CD4-positive, CD25-positive, alpha-beta regulatory T cell (primary cell): Measurements from ENCODE around the gene CACNA1H. TPM values are rescaled to one million over a fixed set of nuclear protein-coding genes. Genes with fewer than 3 reads are reported as not detected.
"Not testable (repeated sequence)": the region's sequence is repeated elsewhere in the genome, so short reads cannot be mapped to it uniquely, and the experiment has no call there.

Source experiments
- ATAC-seq, 2 donors: fragments of 150-1000 bp; cut with Tn5 transposase; one replicate each; pipeline ENCODE4 v1.10.0; 2021; ENCODE audit warnings: low read depth in 2 of 2, moderate number of reproducible peaks in 2 of 2, moderate library complexity in 1 of 2
- DNase-seq, 3 donors: peaks; one replicate each; pipeline versions ENCODE4 v3.0.0 to v3.0.0-alpha.2; 2012 to 2022; ENCODE audit warnings: mixed read lengths in 1 of 3
- H3K27ac ChIP-seq: one replicate; pipeline ENCODE4 v1.7.0; 2013; ENCODE audit warnings: mild to moderate bottlenecking, low read length; ENCODE audit not compliant: insufficient read depth, poor library complexity, severe bottlenecking
- H3K27me3 ChIP-seq: one replicate; pipeline ENCODE4 v1.7.0; 2013; ENCODE audit warnings: low read length; ENCODE audit not compliant: control insufficient read depth, insufficient read depth
- H3K36me3 ChIP-seq: one replicate; pipeline ENCODE4 v1.7.0; 2013; ENCODE audit warnings: mild to moderate bottlenecking, low read length, moderate library complexity; ENCODE audit not compliant: control insufficient read depth, insufficient read depth
- H3K4me1 ChIP-seq: 2 replicates; pipeline ENCODE4 v1.7.0; 2013; ENCODE audit warnings: mild to moderate bottlenecking, low read length; ENCODE audit not compliant: insufficient read depth, control insufficient read depth, poor library complexity, severe bottlenecking
- H3K4me3 ChIP-seq: one replicate; pipeline ENCODE4 v1.7.0; 2013; ENCODE audit warnings: low read depth, mild to moderate bottlenecking, low read length, moderate library complexity
- H3K9me3 ChIP-seq, 2 experiments: 1 replicate in 1 of 2; 2 replicates in 1 of 2; pipeline ENCODE4 v1.7.0; 2013; ENCODE audit warnings: low read length in 2 of 2, mild to moderate bottlenecking in 1 of 2, moderate library complexity in 1 of 2; ENCODE audit not compliant: control insufficient read depth in 2 of 2
- H3K27ac Mint-ChIP-seq, 3 donors: one replicate each; pipeline ENCODE4 v1.8.0; 2020 to 2022; ENCODE audit warnings: mild to moderate bottlenecking in 3 of 3, mixed read lengths in 3 of 3, moderate library complexity in 2 of 3
- H3K27me3 Mint-ChIP-seq: one replicate; pipeline ENCODE4 v1.8.0; 2022; ENCODE audit warnings: mild to moderate bottlenecking, mixed read lengths
- H3K36me3 Mint-ChIP-seq: one replicate; pipeline ENCODE4 v1.8.0; 2020; ENCODE audit warnings: mixed read lengths
- H3K4me1 Mint-ChIP-seq, 4 donors: one replicate each; pipeline ENCODE4 v1.8.0; 2020 to 2022; ENCODE audit warnings: mixed read lengths in 4 of 4, mild to moderate bottlenecking in 1 of 4
- H3K4me3 Mint-ChIP-seq, 4 donors: one replicate each; pipeline ENCODE4 v1.8.0; 2020 to 2022; ENCODE audit warnings: mild to moderate bottlenecking in 4 of 4, mixed read lengths in 4 of 4, moderate library complexity in 3 of 4
- H3K9me3 Mint-ChIP-seq, 7 donors: one replicate each; pipeline ENCODE4 v1.8.0; 2020 to 2022; ENCODE audit warnings: mixed read lengths in 7 of 7, mild to moderate bottlenecking in 3 of 7, moderate library complexity in 2 of 7
- polyA plus RNA-seq, 4 donors: library from polyadenylated mRNA; unstranded; fragments of 300-500 nt; fragmentation: Illumina TruSeq; gene quantifications; one replicate each; pipeline ENCODE4 v1.2.3, GENCODE V29; 2021
- total RNA-seq: library from RNA; stranded (reverse); gene quantifications from one replicate; pipeline ENCODE4 v1.2.3, GENCODE V29; 2022

CACNA1H gene
- total and polyA plus RNA-seq, 5 donors from 2014 or later: 0.37 to 4.2 (median 0.50) TPM; not detected in 1

- H3K27me3 ChIP-seq, ATAC-seq, H3K4me1 Mint-ChIP-seq, H3K9me3 ChIP-seq, H3K4me1 ChIP-seq, H3K27ac ChIP-seq, H3K4me3 Mint-ChIP-seq, H3K27ac Mint-ChIP-seq, DNase-seq, H3K27me3 Mint-ChIP-seq, H3K36me3 ChIP-seq, H3K4me3 ChIP-seq, H3K9me3 Mint-ChIP-seq, H3K36me3 Mint-ChIP-seq: not testable (repeated sequence)
Measured at GRCh38 chr16:1229476-1229875, 76.6 kb downstream of the CACNA1H start.

GRCh38 chr16:1230084-1230470 is 77.2 kb downstream of the CACNA1H start, which contains the start of gene TPSB2:
Gene TPSB2, minus strand, starts transcription at chr16:1230184. Its CDS starts 233 bp downstream, at chr16:1229951.
- H3K4me1 Mint-ChIP-seq, H3K27ac Mint-ChIP-seq, H3K36me3 Mint-ChIP-seq, H3K27me3 ChIP-seq, H3K27ac ChIP-seq, H3K4me3 Mint-ChIP-seq, H3K4me3 ChIP-seq, ATAC-seq, DNase-seq, H3K9me3 ChIP-seq, H3K9me3 Mint-ChIP-seq, H3K4me1 ChIP-seq, H3K27me3 Mint-ChIP-seq, H3K36me3 ChIP-seq: not testable (repeated sequence)

- not testable (repeated sequence) for DNase-seq, H3K4me3 ChIP-seq, H3K4me1 ChIP-seq, H3K9me3 Mint-ChIP-seq, H3K27ac ChIP-seq, H3K36me3 ChIP-seq, ATAC-seq, H3K27me3 Mint-ChIP-seq, H3K27me3 ChIP-seq, H3K4me3 Mint-ChIP-seq, H3K36me3 Mint-ChIP-seq, H3K9me3 ChIP-seq, H3K4me1 Mint-ChIP-seq, H3K27ac Mint-ChIP-seq
Measured at GRCh38 chr16:1230471-1231212, 77.7 kb downstream of the CACNA1H start.

DNA sequence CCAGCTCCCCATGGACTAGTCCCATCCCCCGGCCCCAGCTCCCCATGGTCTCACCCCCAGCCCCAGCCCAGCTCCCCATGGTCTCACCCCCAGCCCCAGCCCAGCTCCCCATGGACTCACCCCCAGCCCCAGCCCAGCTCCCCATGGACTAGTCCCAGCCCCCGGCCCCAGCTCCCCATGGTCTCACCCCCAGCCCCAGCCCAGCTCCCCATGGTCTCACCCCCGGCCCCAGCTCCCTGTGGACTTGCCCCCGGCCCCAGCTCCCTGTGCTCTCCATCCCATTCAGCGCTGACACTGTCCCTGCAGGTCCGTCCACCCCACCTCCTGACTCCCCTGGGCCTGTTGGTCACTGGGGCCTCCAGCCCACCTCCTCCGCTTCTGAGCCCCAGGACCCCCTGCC is 78.4 kb downstream of the CACNA1H start:
- H3K36me3 Mint-ChIP-seq, DNase-seq, H3K4me1 Mint-ChIP-seq: not testable (repeated sequence)

DNA sequence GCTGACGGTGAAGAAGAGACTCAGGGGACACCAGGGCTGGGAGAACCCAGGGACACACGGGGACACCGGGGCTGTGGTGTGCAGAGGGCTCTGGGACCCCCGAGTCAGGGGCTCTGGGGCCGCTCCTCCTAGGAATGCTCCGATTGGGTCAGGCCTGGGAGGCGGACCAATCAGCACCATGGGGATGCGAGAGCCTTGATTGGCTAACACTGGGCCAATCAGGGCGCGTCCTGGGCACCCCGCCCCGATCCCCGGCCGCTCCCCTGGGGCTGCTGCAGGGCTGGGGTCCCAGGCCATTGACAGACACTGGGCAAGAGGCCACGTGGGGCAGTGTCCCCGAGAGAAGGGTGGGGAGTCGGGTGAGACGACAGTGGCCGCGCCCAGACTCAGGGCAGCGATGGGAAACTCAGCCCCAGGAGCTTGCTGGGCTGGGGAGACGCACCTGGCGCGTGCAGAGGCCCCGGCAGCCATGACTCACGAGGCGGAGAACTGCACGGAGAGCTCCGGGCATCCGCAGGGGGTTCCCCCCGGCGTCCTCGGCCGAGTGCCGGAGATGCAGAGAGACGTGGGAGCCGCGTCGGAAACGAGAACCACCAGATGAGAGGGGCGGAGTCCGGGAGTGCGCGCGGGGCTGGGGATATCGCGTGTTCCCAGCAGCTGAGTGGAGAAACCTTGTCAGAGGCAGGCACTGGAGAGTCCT is 79.3 kb downstream of the CACNA1H start:
- H3K9me3 Mint-ChIP-seq, H3K27me3 ChIP-seq, H3K27me3 Mint-ChIP-seq, DNase-seq, H3K4me3 ChIP-seq, H3K9me3 ChIP-seq, H3K36me3 Mint-ChIP-seq, H3K27ac ChIP-seq, H3K4me1 ChIP-seq, H3K4me3 Mint-ChIP-seq, H3K27ac Mint-ChIP-seq, ATAC-seq, H3K36me3 ChIP-seq, H3K4me1 Mint-ChIP-seq: not testable (repeated sequence)

More for the DNA sequence above, 78.4 kb downstream of the CACNA1H start:
- H3K27ac Mint-ChIP-seq, H3K27me3 ChIP-seq, H3K9me3 Mint-ChIP-seq, H3K27me3 Mint-ChIP-seq, H3K4me3 ChIP-seq, ATAC-seq, H3K27ac ChIP-seq, H3K9me3 ChIP-seq, H3K4me3 Mint-ChIP-seq, H3K36me3 ChIP-seq, H3K4me1 ChIP-seq: not testable (repeated sequence)

DNA sequence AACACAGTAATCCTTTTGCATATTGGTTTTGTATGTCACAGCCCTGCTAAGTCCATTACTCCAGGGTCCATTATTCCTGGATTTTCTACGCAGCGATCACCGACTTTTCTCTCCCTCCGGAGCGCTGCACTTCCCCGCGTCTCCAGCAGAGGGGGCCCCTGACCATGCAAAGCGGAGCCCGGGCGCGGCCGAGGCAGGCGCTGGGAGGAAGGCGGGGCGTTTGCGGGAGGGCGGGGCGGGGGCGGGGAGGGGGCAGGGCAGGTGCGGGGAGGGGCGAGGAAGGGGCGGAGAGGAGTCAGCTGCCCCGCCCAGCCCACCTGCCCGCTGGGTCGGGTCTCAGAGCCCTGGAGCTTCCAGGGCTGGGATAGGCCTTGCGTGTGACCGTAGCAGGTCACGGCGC is 83.8 kb downstream of the CACNA1H start:
- not testable (repeated sequence) for H3K4me1 ChIP-seq, H3K27ac ChIP-seq, H3K27me3 Mint-ChIP-seq, H3K36me3 Mint-ChIP-seq, H3K4me3 ChIP-seq, DNase-seq, H3K36me3 ChIP-seq, H3K27me3 ChIP-seq, H3K9me3 ChIP-seq, H3K4me1 Mint-ChIP-seq, H3K9me3 Mint-ChIP-seq, H3K4me3 Mint-ChIP-seq, H3K27ac Mint-ChIP-seq
- ATAC-seq: peak; percentile 77 to 78

DNA sequence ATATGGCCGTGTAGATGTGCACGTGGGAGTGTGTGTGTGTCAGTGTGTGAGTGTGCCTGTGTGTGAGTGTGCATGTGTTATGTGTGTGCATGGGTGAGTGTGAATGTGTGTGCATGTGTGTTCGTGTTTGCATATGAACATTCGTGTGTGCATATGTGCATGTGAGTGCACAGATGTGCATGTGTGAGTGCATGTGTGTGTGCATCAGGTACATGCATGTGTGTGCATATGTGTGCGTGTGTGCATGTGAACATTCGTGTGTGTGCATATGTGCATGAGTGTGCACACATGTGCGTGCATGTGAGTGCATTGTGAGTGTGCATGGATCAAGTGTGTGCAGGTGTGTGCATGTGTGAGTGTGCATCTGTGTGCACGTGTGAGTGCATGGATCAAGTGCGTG is 85.1 kb downstream of the CACNA1H start:
- no peaks in the 10 kb centered on the region for H3K36me3 Mint-ChIP-seq

GRCh38 chr16:1238909-1239308 is 86.0 kb downstream of the CACNA1H start:
- not testable (repeated sequence) for H3K4me3 Mint-ChIP-seq, H3K36me3 ChIP-seq, DNase-seq, H3K27ac ChIP-seq, H3K27me3 ChIP-seq, H3K4me1 Mint-ChIP-seq, ATAC-seq, H3K27me3 Mint-ChIP-seq, H3K27ac Mint-ChIP-seq, H3K9me3 Mint-ChIP-seq, H3K4me3 ChIP-seq, H3K4me1 ChIP-seq, H3K36me3 Mint-ChIP-seq, H3K9me3 ChIP-seq

More for the DNA sequence above, 85.1 kb downstream of the CACNA1H start:
- no peak for DNase-seq
- Histone ChIP-seq H3K9me3 (no peaks in the 10 kb centered on the region), H3K4me1 (no peaks in the 10 kb centered on the region), H3K36me3 (no peaks in the 10 kb centered on the region), H3K27me3 (no peaks in the 10 kb centered on the region), H3K27ac (no peak overlapping the region), H3K4me3 (no peak overlapping the region)
- Mint-ChIP-seq H3K27ac (peak overlapping the region in 1 of 3 donors; percentile 40), H3K9me3 (peaks cover 0 to 2% (median 0%) of the 10 kb centered on the region in 7 donors), H3K4me1 (peaks cover 0 to 5% (median 0%) of the 10 kb centered on the region in 4 donors), H3K4me3 (no peak overlapping the region), H3K27me3 (no peaks in the 10 kb centered on the region)
- no peak for ATAC-seq
